NCI-H774 (cell line): ENCODE results near the gene MAML2.

Experiments
- DNase-seq: peaks from one replicate; lab custom pipeline; 2025; lab: John Stamatoyannopoulos, UW

The MAML2 gene

DNA sequence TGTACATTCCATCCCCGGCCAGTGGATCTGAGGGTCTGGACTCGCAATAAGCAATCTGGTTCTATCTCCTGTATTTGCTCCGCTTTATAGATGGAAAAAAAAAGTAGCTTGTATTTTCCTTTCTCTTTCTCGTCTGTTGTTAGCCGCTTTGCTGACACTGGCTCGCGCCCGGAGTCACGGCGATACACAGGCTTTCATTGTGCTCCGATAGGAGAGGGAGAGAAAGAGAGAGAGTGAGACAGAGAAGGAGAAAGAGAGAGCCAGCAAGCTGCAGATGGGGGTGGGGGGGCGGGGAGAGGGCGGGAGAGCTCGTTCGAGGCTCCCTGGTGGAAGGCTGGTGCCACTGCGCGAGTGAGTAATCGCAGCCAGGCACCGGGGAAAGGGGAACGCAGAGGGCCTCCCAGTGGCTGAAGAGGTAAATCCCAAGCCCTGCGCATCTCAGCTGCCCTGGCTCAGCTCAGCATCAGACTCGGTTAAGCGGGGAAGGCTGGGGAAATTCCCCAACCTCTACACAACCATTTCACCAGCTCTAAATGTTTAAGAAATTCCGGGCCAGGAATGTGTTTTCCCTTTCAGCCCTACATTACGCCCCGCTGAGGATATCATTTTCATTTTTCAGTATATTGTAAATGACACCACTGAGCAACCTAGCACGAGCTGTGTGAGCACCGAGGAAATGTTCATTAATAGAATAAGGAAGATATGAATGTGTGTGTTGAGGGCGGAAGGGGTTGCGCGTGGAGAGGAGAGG lies at the start of gene MAML2:
MAML2 (minus strand) TSS at position 235 of the 751 bp plus-strand sequence. CDS start 1,300 bp downstream, outside the sequence.
- DNase-seq: peak; percentile 91

DNA sequence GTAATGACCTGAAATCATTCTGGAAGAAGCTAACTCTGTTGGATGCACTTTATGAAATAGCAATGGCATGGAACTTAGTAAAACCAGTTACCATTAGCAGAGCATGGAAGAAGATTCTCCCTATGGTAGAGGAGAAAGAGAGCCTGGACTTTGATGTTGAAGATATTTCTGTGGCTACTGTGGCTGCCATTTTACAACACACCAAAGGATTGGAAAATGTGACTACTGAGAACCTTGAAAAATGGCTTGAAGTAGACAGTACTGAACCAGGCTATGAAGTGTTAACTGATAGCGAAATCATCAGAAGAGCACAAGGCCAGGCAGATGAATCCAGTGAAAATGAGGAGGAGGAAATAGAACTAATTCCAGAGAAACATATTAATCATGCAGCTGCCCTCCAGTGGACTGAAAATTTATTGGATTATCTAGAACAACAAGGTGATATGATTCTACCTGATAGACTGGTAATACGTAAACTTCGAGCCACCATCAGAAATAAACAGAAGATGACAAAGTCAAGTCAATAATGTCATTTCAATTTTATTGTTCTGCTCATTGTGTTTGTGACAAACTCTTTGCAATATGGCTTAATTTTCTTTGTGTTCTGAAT lies 48.8 kb upstream of the MAML2 start:
- no peak for DNase-seq

DNA sequence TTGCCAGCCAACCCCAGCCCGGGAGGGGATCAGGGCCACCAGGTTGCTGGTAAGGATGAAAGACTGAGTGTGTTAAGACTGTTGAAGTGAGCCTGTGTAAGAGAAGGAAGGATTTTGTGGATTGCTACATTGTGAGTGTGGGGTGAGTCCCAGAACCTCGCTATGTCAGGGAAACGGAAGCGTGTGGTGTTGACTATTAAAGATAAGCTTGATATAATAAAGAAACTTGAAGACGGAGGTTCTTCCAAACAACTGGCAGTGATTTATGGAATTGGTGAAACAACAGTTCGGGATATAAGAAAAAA lies 47.4 kb upstream of the MAML2 start:
- no peak for DNase-seq

DNA sequence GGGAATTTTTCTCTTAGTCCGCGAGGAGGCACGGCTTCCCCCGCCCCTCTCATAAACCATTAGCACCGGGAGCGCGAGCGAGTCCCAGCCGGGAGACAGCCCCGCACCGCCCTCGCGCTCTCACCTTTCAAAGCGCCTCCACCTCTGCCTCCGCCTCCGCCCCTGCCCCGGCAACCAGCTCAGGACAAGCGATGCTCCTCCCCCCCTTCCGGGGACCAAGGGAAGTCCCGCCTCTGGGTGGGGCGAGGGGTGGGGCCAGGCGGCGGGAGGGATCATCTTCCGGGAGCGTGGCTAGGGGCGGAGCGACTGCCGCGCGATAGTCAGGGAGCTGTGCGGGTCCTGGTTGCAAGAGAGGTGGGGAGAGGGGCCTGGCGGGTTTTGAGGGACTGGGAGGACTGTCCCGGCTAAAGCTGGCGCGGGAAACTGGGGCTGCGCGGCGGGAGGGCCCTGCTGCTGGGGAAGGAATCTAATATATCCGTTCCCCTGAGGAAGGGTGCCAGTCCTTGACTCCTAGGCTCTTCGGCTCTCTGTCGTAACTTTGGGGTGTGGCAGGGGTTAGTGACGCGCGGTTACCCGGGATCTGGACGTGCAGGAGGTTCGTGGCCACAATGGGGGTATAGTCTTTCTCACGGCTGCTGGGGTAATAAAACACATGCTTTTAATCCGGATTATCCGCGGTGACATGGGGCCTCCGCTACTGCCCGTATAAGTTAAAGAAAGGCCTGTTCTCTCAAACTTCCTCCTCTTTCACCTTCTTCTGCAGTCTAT lies 46.9 kb upstream of the MAML2 start, which contains the start of the genes CCDC82 and JRKL:
CCDC82 (minus strand) TSS at position 193 of the 768 bp plus-strand sequence. CDS start 5,165 bp downstream, outside the sequence.
JRKL (plus strand) TSS at position 294 of the 768 bp plus-strand sequence. CDS start 637 bp downstream, outside the sequence.
- DNase-seq: peak; percentile 95

DNA sequence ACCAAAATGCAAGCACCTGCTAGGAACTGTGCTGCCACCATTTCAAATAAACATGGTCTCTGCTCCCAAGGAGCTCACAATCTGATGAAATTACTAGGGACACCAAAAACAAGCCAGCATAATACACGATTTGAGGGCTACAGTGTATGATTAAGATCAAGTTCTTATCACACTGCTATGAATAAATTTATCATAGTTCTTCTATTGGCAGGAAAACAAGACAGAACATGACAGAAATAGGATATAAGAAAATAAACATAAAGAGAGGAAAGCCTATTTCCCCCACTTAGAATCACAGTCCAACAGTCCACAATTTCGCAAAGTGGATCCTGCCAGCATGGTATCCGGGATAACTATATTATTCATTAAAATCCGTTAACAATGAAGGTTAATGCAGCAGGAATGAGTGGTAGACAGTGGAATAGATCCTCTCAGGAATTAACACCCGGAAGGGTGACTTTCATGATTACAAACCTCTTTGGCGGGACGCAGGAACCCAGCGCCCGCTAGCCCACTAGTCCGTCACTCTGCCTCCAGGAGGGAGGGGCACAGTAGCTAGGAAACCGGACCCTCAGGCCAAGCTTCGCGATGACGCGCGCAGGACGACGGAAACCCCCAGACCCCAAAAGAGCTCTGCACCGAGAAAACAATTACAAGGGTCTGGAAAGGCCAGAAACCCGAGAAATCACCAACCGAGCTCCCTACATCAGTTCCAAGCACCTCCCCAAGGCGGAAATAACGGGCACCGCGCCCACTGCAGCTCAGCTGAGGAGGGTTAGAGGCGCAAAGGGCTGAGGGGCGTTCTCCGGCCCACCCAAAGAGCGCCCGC lies 46.1 kb upstream of the MAML2 start:
- DNase-seq: no peak

DNA sequence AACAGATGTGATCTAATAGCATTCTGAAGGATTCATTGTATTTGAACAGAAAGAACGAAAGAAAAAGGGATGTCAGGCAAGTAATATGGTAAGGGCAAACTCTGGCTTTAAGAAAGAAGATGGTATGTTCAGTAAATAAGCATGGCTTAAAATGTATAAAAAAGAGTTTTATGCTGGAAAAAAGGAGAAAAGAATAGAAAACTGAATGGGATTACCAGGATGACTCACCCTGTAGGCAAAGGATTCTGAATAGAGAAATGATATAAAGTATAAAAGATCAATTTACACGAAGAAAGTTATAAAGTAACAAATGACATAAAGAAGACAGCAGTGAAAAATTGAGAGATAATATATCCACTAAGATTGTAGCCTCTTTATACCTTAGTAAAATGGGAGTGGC lies 42.2 kb upstream of the MAML2 start:
- no peak for DNase-seq

DNA sequence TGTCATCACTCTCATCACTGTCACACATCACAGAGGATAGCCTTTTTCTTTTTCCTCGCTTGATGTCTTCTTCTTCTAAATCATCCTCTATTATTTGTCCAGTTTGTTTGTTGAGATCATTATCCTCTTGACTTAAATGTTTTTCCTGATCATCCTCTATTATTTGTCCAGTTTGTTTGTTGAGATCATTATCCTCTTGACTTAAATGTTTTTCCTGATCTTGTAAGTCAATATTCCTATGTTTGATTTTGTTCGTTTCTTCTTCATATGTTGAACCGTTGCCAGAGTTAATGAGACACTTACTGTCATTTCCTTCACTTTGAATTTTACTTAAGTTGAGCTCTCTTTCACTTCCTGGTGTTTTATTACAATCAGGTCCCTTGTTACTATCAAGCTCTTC lies 41.2 kb upstream of the MAML2 start:
- DNase-seq: peak; percentile 50

DNA sequence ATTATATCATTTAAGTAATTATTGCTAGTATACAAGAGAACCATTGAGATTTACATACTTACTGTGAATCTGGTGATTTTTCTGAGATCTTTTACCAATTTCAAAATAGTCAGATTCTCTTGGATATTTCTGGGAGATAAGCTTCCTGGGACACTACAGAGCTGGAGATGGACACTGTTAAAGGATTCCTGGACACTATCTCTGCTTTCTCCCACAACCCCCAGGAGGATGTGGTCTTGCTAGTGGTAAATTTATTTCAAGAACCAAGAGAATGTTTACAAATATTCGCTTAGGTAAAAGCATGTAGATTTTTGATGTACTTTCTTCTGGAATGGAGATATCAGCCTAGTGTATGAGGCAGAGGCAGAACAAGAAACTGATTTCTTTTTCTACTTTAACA lies 33.8 kb upstream of the MAML2 start:
- no peak for DNase-seq

DNA sequence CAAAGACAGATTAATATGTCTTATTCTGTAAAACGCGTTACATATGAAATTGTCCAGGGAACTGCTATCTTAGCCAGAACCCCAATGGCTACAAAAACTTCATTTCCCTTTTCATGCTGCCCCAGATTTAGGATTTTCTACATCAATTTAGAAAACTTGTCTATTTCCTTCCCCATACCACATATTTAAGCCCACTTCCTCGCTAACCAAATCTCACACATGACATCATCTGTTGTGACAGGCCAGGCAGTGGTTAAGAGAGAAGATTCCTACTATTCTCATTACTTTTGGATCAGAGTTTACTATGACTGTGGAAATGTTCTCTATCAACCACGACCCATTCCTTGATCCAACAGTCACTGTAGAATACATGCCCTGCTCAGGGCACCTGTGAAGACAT lies 30.8 kb upstream of the MAML2 start:
- DNase-seq: no peak

DNA sequence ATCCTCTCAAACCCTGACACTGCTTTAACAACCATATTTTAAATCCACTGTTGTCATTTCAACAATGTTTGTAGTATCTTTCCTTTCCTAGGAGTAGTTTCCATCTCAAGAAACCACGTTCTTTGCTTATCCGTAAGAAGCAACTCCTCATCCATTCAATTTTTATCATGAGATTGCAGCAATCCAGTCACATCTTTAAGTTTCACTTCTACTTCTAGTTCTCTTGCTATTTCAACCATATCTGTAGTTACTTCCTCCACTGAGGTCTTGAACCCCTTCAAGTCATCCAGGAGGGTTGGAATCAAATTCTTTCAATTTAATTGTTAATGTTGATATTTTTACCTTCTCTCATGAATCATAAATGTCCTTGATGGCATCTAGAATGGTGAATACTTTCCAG lies 24.3 kb upstream of the MAML2 start:
- no peak for DNase-seq

DNA sequence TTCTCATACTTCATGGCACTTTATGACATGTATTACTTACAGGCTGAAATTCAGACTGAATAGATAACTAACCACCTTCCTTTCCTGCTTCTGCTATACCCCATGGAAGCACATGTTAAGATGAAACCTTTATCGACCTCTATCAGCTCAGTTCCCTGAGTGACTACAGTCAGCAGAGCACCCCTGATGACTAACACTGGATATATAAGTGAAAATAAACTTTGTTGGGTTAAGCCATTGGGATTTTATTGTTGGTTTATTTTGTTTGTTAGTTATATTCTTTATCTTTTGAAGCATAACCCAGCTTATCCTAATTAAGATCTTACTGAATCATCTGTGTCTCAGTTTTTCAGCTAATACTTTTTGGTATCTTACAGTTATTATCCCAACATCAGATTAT lies 23.0 kb upstream of the MAML2 start:
- no peak for DNase-seq

DNA sequence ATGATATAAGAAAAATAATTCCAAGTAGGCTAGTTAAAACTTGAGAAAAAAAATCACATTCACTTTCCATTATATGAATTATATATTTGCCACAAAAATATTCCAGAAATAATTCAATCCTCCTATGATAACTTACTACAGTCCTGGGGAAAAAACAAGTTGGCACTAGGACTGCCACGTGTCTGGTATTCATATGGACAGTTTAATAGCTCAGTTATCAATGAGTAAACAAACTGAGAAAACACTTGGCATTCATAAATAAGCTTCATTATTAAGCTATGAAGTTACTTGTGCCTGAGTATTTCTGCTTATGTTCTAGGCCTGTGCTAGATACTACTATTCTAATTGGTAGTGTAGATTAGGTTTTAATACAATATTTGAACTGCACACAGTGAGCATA lies 22.5 kb upstream of the MAML2 start:
- no peak for DNase-seq

DNA sequence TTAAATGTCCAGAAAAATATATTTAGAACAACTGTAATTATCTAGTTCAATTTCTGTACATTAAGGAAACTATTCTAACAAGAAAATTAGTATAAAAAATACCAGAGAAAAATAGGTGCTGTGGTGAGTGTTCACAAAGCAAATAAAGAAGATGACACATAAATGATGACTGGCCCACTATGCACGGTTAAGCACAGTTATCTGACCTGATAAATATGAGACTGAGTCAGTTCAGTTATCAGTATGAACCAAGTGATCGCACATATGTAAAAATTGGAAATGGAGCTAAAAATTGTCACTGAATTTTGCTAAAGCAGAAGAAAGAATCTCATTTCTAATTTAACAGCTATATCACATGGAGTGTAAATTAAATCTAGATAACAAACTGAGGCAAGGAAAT lies 18.8 kb upstream of the MAML2 start:
- DNase-seq: no peak

DNA sequence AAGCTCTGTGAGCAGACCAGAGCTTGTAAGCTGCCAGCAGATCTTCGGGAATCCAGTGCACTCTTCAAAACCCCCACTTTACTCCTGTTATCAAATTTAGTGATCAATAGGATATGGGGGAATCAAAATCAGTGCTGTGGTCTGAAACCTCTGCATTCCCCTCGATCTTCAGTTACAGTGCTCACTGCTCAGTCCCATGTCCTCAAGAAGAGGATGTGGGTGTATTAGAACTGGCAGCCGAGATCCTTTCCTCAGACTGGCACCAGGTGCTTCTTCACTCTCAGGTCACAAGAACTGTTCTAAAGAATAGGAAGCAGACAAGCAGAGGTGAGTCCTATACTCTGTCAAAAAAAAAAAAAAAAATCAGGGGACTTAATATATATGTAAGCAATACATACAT lies 15.3 kb upstream of the MAML2 start:
- DNase-seq: no peak

DNA sequence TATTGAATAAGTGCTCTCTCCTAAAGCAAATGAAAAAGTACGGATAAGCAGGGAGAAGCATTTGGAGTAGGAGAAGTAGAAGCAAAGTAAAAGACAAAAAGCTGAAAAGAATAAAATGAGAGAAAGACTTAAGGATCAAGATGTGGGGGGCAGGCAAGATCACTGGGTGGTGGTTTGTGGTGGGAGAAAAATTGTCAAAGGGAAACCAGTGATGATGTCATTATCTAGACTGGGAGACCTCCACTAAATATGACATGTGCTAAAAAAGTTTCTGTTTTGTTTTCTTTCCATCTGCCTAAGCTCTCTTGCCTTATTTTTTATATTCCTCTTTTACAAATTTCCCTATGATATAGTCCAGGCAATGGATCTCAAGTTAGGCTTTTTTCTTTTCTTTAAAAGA lies 14.8 kb upstream of the MAML2 start:
- DNase-seq: no peak

DNA sequence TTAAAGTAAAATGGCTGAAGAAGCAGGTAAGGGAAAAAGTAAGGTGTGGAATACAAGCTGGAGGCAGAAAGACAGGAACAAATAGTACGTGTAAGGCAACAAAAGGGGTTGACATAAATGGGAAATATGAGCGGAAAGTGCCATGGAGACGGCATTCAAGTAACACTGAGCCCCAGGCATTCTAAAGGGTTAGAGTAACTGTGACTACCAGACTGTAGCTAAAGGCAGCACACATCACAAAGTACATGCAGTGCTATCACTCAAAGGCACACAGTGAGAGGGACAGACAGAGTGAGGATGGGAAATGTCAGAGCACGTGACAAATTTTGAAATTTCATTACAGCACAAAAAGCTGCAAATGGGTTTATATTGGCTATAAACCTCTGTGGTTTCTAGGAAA lies 13.9 kb upstream of the MAML2 start:
- DNase-seq: no peak

DNA sequence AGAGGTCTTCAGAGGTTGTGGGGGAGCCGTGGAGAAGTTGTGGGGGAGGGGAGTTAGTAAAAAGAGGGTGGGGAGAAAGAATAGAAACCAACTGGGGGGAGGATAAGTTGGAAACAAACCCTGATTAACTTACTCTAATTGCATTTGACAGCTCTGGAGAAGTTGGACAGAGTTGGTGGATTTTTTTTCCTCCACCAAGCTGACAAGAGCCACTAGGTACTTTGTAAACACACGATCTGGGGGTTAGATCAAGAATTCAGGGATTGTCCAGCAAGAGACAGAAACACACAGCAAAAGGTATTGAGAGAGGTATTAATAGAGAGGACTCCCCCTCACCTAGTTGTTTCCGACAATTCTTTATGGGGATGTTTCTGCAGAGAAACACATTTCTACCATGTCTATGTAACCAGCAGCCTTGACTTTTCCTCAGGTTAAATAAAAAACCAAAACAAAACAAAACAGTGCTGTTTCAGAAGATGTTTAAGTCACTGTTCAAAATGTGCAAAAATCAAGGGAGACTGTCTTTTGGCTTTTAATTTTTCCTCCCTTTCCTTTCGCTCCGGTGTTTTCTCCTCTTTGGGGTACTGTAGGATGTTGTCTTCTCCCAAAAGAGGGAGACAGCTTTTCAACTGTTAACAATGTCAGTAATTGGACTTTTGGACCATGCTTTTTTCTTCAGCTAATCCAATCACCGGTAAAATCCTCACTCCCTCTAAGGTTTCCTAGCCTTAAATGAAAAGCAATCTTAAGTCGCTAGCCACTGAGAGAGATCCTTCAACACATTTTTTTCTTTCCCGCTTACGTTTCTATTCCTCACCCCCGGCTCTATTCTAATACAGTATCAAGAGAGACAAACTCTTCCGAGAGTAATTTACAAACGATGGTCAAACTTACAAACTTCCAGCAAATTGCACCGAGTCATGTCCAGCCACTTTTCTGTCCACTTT lies 708 bp downstream of the MAML2 start:
- no peak for DNase-seq

DNA sequence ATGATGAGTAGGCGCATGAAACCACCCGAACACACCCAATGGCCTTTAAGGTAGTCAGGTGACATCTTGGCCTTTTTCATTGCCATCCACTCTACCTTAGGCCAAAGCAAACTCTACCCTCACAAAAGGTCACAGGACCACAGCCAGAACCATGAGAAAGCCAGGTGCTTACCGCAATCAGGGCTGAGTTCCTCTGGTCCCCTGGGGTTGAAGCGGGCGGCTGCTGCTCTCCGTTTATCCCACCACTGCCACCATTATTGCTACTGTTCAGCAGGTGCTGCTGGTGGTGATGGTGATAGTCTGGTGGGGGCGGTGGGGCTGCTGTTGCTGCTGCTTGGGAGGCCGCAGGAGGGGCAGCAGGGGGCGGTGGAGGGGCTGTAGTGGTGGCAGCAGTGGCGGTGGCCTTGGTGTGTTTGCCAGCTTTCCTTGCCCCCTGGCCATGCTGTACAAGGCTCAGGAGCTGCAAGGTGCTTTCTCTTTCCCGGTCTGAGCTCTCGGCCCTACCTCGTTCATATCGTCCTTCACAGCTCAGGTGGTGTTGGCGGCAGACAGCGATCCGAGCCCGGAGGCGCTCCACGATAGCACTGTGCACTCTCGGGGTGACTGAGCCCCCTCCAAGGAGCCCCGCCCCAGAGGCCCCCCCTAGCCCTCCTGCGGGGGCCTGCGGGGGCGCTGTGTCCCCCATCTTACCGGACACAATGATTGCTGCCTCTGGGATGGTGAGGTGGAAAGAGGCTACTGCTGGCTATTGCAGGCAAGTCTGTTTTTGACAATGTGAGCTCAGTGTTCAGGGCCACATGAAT lies 1.6 kb downstream of the MAML2 start:
- no peak for DNase-seq

DNA sequence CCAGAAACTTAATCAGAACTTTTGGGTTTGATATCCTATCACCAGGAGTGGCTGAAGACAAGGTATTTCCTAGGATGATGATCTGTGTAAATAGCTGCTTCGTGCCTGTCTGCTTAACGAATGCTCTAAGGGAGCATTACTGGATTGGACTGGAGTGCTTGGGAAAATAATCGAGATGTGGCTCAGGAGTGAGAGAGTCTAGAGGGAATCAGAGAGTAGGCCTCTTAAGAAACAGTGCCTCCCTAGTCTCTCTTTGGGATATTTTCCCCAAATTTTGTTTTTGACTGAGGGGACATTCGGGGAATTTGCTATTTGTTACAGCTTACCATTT lies 2.5 kb downstream of the MAML2 start:
- DNase-seq: no peak
